ENCODE data around the gene PKIG. TPM values are rescaled to one million over a fixed set of nuclear protein-coding genes. Genes with fewer than 3 reads are reported as not detected.
A peak's percentile ranks its signal among the peaks of the same experiment; 100 is the strongest.

Gene PKIG
- total RNA-seq, 2 experiments from 2014 or later, result 31.7 to 46.9 TPM

- ChIA-PET CTCF (ENCODE audit: unreplicated experiment) (interaction anchor here (0.5 kb wide), 1 partner anchor 63 kb away, joined by 3 read pairs; no protein-coding TSS in a partner anchor), POLR2A (interaction anchor here (0.6 kb wide), 1 partner anchor 290 kb away, joined by 3 read pairs; no protein-coding TSS in a partner anchor)
- intact Hi-C loops (cut with micrococcal nuclease; ENCODE audit: unreplicated experiment), result loop anchor here (10.0 kb wide), 1 partner anchor 383 kb away; the partner anchor contains the start of genes STK4 and TOMM34
- H3K4me3 ChIP-seq (ENCODE audit: low read depth, low read length, poor library complexity, severe bottlenecking), result peak overlapping the region; percentile 72
- H3K27ac ChIP-seq (ENCODE audit: low read depth, low read length, poor library complexity, severe bottlenecking), result peak overlapping the region; percentile 98
- no peaks in the 10 kb centered on the region for H3K9me2 ChIP-seq (ENCODE audit: insufficient read depth, low read length)
- DNase-seq (ENCODE audit: low spot score), result no peak
- H2AFZ ChIP-seq (ENCODE audit: low read length), result peak overlapping the region; percentile 54; the same call in 1 of the 2 replicates
- no TSS peak for BruUV-seq (replicated peaks)
- H4K20me1 ChIP-seq (ENCODE audit: insufficient read depth, low read length), result no peaks in the 10 kb centered on the region
- H3K4me2 ChIP-seq (ENCODE audit: low read length), result peak overlapping the region; percentile 89
- peaks cover 76% of the 10 kb centered on the region for H3K4me1 ChIP-seq (ENCODE audit: insufficient read depth, low read length, poor library complexity, severe bottlenecking)
- H3K79me2 ChIP-seq (ENCODE audit: insufficient read depth, low read depth, low read length), result peaks cover 43% of the 10 kb centered on the region
- no peaks in the 10 kb centered on the region for H3K9me3 ChIP-seq (ENCODE audit: low read length)
- no peaks in the 10 kb centered on the region; the same call in 1 of the 2 replicates for H3K36me3 ChIP-seq (ENCODE audit: insufficient read depth, low read length)
- TF ChIP-seq CTCF (conservative IDR thresholded peaks at IDR 0.05; ENCODE audit: low read length), result no peak
- no peak for TF ChIP-seq EZH2phosphoT487 (IDR thresholded peaks at IDR 0.05; ENCODE audit: borderline replicate concordance, low read depth, low read length)
These were observed 864 bp upstream of the PKIG start for GRCh38 chr20:44581515-44581914.

GRCh38 chr20:44583157-44583556 lies 778 bp downstream of the PKIG start:
- ChIA-PET POLR2A (interaction anchor here (0.7 to 2.1 kb wide), 13 partner anchors 8 to 862 kb away, joined by 3 to 12 read pairs (median 6); no protein-coding TSS in a partner anchor), CTCF (ENCODE audit: unreplicated experiment) (interaction anchor here (0.7 to 1.2 kb wide), 2 partner anchors 10 to 27 kb away, joined by 3 to 4 read pairs; no protein-coding TSS in a partner anchor)
- Histone ChIP-seq H3K27ac (ENCODE audit: low read depth, low read length, poor library complexity, severe bottlenecking) (peak overlapping the region; percentile 98), H3K9me3 (ENCODE audit: low read length) (no peaks in the 10 kb centered on the region), H3K79me2 (ENCODE audit: insufficient read depth, low read depth, low read length) (peaks cover 55% of the 10 kb centered on the region), H3K4me3 (ENCODE audit: low read depth, low read length, poor library complexity, severe bottlenecking) (peak overlapping the region; percentile 72), H3K36me3 (ENCODE audit: insufficient read depth, low read length) (peaks cover under 1% of the 10 kb centered on the region; the same call in 1 of the 2 replicates), H3K9me2 (ENCODE audit: insufficient read depth, low read length) (no peaks in the 10 kb centered on the region), H2AFZ (ENCODE audit: low read length) (peak overlapping the region; percentile 2; the same call in 1 of the 2 replicates), H3K4me2 (ENCODE audit: low read length) (peak overlapping the region; percentile 89), H4K20me1 (ENCODE audit: insufficient read depth, low read length) (no peaks in the 10 kb centered on the region), H3K4me1 (ENCODE audit: insufficient read depth, low read length, poor library complexity, severe bottlenecking) (peaks cover 87% of the 10 kb centered on the region)
- intact Hi-C loops (cut with micrococcal nuclease; ENCODE audit: unreplicated experiment), result loop anchor here (10.0 kb wide), 1 partner anchor 382 kb away; the partner anchor contains the start of genes STK4 and TOMM34
- no peak for DNase-seq (ENCODE audit: low spot score)
- TF ChIP-seq CTCF (conservative IDR thresholded peaks at IDR 0.05; ENCODE audit: low read length) (no peak), EZH2phosphoT487 (IDR thresholded peaks at IDR 0.05; ENCODE audit: borderline replicate concordance, low read depth, low read length) (no peak)
- no TSS peak for BruUV-seq (replicated peaks)

- H3K36me3 ChIP-seq (ENCODE audit: insufficient read depth, low read length), result peaks cover 10% of the 10 kb centered on the region
- TF ChIP-seq CTCF (conservative IDR thresholded peaks at IDR 0.05; ENCODE audit: low read length), result peak; percentile 54
- TF ChIP-seq EZH2phosphoT487 (IDR thresholded peaks at IDR 0.05; ENCODE audit: borderline replicate concordance, low read depth, low read length), result no peak
- CTCF ChIA-PET (ENCODE audit: unreplicated experiment), result no interaction called here
- no peaks in the 10 kb centered on the region for H3K9me2 ChIP-seq (ENCODE audit: insufficient read depth, low read length)
- BruUV-seq (replicated peaks), result no TSS peak
- DNase-seq (ENCODE audit: low spot score), result peak; percentile 71
- peak overlapping the region; percentile 72 for H3K4me3 ChIP-seq (ENCODE audit: low read depth, low read length, poor library complexity, severe bottlenecking)
- H3K4me1 ChIP-seq (ENCODE audit: insufficient read depth, low read length, poor library complexity, severe bottlenecking), result peaks cover 92% of the 10 kb centered on the region
- no peaks in the 10 kb centered on the region for H4K20me1 ChIP-seq (ENCODE audit: insufficient read depth, low read length)
- H3K27ac ChIP-seq (ENCODE audit: low read depth, low read length, poor library complexity, severe bottlenecking), result peak overlapping the region; percentile 98
- intact Hi-C loops (cut with micrococcal nuclease; ENCODE audit: unreplicated experiment), result loop anchor here (10.0 kb wide), 1 partner anchor 381 kb away; the partner anchor contains the start of genes STK4 and TOMM34
- peaks cover 8% of the 10 kb centered on the region for H3K9me3 ChIP-seq (ENCODE audit: low read length)
- peak overlapping the region; percentile 89 for H3K4me2 ChIP-seq (ENCODE audit: low read length)
- POLR2A ChIA-PET, result interaction anchor here (2.1 kb wide), 1 partner anchor 10 kb away, joined by 12 read pairs; no protein-coding TSS in a partner anchor
- H3K79me2 ChIP-seq (ENCODE audit: insufficient read depth, low read depth, low read length), result peaks cover 65% of the 10 kb centered on the region
- no peak overlapping the region; the same call in 1 of the 2 replicates for H2AFZ ChIP-seq (ENCODE audit: low read length)
These were observed 1.8 kb downstream of the PKIG start for GRCh38 chr20:44584162-44584561.

All from OCI-LY7 (cell line).